Globus pallidus (tissue), 1 donor: Measurements from ENCODE around the gene ISLR2.

Source experiments
- DNase-seq: peaks from one replicate; pipeline ENCODE4 v3.0.0-alpha.2; 2015; ENCODE audit warnings: low spot score

ISLR2 gene

DNA sequence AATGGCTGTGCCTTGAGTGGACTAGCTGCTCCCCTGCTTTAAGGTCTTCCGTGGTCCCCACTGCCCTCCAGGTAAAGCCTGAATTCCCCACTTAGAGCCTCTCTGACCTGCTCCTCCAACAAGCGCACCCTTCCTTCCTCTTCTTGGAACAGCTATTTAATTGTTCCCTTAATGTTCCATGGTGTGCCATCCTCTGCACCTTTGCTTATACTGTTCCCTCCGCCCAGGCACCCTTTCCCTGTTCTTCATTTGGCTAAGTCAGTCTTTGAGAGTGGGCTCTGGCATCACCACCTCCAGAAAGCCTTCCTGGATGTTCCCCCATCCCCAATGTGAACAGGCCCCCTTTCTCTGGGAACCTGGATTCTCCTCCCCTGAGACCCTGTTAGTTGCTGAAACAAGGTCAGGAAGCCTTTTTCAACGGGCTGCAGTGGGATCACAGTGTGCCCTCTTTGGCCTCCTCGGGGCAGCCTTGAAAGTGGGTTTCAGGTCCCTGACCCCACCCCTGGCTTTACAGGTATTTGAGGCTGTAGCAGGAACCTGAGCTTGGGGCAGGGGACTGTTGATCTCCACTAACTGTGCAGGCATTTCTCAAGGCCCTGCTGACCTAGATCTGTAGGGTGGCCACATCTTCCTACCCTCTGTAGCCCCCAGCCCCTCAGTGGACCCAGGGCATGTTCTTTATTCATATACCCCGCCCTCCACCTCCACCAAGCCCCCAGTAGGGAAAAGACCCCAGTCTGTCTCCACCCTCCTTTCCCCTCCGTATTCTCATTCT is 48.1 kb downstream of the ISLR2 start:
- no peak for DNase-seq

DNA sequence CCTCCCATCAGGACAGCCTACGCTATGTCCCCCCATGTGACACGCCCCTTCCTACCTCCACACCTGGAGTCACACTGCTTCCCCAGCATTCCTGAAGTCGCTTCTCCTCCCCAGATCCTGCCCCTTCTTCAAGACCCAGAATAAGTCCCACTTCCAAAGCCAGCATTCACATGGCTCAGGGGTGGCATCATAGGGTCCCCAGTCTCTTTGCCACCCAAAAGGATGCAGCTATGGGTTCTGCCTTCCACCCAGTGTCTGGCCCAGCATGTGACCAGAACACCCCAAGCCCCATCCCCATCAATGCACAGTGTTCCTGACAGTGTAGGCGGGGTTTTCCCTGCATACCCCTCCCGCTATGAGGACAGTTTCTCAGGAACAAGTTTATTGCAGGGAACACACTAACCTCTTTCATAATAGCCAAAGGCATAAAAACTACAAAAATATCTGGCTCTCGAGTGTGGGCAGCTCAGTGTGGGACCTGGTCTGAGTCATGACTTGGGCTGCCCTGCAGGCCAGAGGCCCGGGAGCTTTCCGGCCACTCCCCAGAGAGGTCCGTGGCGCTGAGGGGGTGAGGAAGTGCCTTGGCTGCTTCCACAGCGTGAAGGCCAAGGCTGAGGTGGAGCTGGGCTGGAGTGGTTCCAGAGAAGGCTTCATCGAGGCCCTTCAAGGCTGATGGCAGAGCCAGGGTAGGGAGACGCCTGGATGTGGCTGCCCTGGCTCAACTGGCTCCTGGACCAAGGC is 48.9 kb downstream of the ISLR2 start:
- no peak for DNase-seq

DNA sequence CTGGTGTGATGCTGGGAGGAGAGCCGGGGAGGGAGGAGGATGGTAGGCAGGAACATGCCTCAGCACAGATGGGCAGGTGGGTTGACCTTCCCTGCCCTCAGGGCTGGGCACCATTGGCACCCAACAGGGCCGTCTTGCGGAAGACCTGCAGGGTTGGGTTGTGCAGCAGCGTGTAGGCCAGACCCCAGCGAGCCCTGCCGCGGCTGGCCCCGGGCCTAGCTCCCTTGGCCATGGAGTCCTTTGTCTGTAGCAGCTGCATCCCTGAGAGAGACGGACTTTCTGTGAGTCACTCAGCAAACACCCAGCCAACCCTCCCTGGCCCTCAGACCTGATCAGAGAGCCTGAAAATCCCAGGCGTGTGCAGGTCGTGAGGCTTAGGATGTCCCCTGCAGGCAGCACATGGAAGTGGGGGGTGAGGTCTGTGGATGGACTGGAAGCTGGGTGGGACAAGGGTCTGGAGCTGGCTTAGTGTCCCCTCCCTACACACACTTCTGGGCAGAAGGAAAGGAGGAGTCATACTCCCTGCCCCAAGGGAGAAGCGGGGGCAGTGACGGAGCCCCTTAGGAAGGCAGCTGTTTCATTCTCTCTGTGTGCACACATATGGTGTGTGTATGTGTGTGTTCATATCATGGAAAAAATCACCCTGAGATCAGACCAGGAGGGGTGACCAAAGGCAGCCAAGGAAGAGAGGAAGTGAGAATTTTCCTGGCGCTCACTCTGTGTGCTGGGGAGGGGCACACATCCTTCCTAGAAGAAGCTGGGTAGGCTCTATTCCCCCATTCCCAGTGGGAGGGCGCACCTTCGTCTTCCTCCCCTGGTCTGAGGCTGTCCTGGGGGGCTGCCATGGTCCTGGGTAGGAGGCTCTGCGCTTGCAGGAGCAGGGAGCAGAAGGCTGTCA is 49.8 kb downstream of the ISLR2 start:
- DNase-seq: no peak

DNA sequence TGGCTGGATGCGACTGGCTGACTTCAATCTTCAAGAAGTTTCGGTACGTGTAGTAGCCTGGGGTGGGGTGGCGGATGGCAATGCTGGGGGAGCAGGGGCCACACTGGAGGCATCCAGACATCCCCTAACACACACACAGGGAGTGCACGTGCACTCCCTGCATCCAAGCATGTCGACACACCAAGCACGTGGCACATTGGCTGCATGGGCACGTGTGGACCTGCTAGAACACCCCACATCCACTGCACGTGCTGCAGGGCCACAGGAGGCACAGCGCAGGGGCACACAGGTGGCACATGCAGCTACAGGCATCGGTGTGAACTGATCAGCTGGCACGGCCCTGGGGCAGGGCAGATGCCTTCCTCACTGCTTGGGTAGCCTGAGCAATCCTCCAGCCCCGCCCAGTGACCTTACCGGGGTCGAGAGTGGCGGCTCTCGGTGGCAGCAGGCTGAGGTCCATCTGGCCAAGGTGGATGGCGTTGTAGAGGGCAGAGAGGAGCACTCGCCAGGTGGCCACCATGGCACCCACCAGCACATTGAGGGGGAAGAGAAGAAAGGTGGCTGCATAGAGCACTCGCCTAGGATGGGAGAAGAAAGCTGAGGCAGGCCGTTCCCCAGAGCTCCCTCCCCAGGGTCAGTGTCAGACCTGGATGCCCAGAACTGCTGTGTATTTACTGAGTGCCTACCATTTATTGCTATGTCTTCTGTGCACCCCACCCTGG is 50.7 kb downstream of the ISLR2 start:
- DNase-seq: no peak

DNA sequence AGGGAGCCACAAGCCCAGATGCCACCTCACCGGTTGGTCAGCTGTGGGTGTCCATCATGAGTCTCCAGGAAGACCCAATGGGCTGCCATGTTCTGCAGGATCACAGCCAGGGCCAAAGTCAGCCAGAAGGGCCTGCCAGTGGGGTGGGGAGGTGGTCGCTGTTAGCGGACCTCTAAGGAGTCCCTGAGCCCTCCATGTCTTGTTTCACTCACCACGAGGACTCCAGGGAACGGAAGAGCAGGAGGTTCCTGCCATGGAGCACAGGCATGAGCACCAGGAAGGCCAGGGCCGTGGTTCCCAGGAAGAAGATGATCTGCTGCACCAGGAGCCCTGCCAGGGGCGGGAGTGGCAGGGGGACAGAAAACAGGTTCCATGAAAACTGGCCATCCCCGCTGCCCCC is 51.7 kb downstream of the ISLR2 start:
- DNase-seq: no peak

DNA sequence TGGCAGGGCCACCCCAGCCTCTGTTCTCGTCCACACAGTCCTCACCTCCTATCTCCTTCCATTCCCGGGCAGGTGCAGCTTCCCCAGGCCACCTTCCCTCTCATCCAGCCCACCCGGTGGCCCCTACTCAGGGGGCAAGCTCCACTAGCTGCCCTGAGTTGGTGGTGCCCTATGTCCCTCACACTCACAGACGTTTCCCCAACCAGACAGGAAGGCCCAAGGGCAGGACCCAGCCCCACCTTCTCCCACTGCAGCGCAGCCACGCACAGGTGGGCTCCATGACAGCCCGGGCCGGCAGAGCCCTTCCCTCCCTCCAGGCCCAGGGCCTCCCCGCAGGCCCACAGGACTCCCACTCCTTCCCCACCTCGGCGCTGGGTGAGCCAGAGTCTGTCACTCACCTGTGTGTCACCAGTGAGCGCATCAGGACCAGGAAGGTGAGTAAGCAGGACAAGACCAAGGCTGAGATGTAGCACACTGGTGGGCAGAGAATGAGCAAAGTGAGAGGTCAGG is 54.3 kb downstream of the ISLR2 start:
- DNase-seq: no peak

DNA sequence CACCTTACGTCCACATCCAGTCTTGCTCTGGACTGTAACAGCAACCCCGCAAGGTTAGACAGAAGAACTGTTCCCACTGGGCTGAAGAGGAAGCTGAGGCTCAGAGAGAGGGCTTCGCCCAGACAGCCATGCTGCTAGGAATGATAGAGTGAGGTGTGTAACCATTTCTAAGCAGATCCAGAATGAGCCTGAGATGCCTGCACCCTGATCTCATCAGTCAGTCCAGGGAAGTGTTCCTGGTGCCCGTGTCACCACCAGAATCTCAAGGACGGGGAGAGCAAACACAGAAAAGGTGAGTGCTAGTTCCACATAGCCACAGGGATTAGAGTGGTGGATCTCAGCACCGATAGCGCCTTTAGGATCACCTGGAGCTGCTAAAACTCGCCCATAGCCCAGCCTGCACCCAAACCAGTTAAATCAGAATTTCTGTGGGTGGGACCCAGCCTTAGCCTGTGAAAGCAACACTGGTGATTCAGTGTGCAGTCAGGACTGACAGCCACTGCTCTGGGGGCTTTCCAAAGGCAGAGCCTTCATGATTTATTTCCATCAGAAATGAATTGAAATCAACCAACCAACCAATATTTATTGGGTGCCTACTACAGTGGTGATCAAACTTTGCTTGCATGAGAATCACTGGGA is 55.4 kb downstream of the ISLR2 start:
- DNase-seq: no peak
